H1 (cell line): ENCODE results near the gene TACC2. TPM values are rescaled to one million over a fixed set of nuclear protein-coding genes. Genes with fewer than 3 reads are reported as not detected.

ENCODE experiments used
- CHD7 ChIP-seq: fragments of 300-600 bp; sonication (generic); IDR thresholded peaks from 2 replicates; pipeline ENCODE4 v1.7.1; 2012; ENCODE audit warnings: low read length, moderate library complexity, mild to moderate bottlenecking, inconsistent platforms; ENCODE audit not compliant: insufficient replicate concordance
- KDM4A ChIP-seq: IDR thresholded peaks from one replicate; pipeline ENCODE4 v1.7.1; 2012; ENCODE audit warnings: low read depth, mild to moderate bottlenecking, moderate library complexity, low read length, inconsistent platforms; ENCODE audit not compliant: severe bottlenecking
- polyA plus RNA-seq, 7 experiments: library from polyadenylated mRNA; depleted of rRNA in 3 of 7; stranded (reverse) in 5 of 7; unstranded in 2 of 7; fragments of >200 nt in 5 of 7; fragments of 200-250 nt in 2 of 7; gene quantifications; 1 replicate in 5 of 7; 2 replicates in 1 of 7; 4 replicates in 1 of 7; pipeline versions ENCODE4 v1.2.1 to v1.2.3, GENCODE V29; 2011 to 2013; ENCODE audit warnings: missing spikeins in 2 of 7, mixed read lengths in 2 of 7
- total RNA-seq: library from RNA; stranded (reverse); fragmentation: NEBNext Ultra II Directional; extraction: Animal tissue kit (Norgen Biotek cat#: 25700); gene quantifications from 2 replicates; pipeline ENCODE4 v1.2.1, GENCODE V29; 2021

The TACC2 gene
- total and polyA plus RNA-seq, 2 of the 8 experiments (the other 6 are each of a cell fraction or from before 2014, with no cell fraction given): 21.2 to 46.6 TPM

GRCh38 chr10:122148876-122149560 is 160.1 kb downstream of the TACC2 start (continued):
- TF ChIP-seq CHD7 (no peak), KDM4A (no peak)
